GM23248 (cell line): ENCODE measurements around the gene CNIH1. TPM values are rescaled to one million over a fixed set of nuclear protein-coding genes. Genes with fewer than 3 reads are reported as not detected.

ENCODE experiments used
- DNase-seq: peaks from one replicate; pipeline ENCODE4 v3.0.0-alpha.2; 2015
- H2AFZ ChIP-seq: fragments of 200-600 bp; sonication (generic); 2 replicates; pipeline ENCODE4 v1.6.1; 2016; ENCODE audit warnings: antibody characterized with exemption
- H3F3A ChIP-seq: fragments of 200-600 bp; sonication (generic); 2 replicates; pipeline ENCODE4 v1.6.1; 2016; ENCODE audit warnings: mild to moderate bottlenecking, antibody characterized with exemption, mixed run types; ENCODE audit not compliant: insufficient read depth
- H3K27ac ChIP-seq: fragments of 200-600 bp; sonication (generic); 2 replicates; pipeline ENCODE4 v1.5.1; 2016; ENCODE audit warnings: mild to moderate bottlenecking
- H3K27me3 ChIP-seq: fragments of 200-600 bp; sonication (generic); replicated peaks from 2 replicates; pipeline ENCODE4 v1.6.1; 2016; ENCODE audit warnings: mild to moderate bottlenecking; ENCODE audit not compliant: insufficient read depth
- H3K36me3 ChIP-seq: fragments of 200-600 bp; sonication (generic); 2 replicates; pipeline ENCODE4 v1.6.1; 2016; ENCODE audit warnings: low read depth, mild to moderate bottlenecking
- H3K4me1 ChIP-seq: fragments of 200-600 bp; sonication (generic); 2 replicates; pipeline ENCODE4 v1.6.1; 2016; ENCODE audit warnings: mild to moderate bottlenecking; ENCODE audit not compliant: insufficient read depth
- H3K4me2 ChIP-seq: fragments of 200-600 bp; sonication (generic); one replicate; pipeline ENCODE4 v1.6.1; 2016; ENCODE audit warnings: mild to moderate bottlenecking; ENCODE audit not compliant: unreplicated experiment
- H3K4me3 ChIP-seq: fragments of 200-600 bp; sonication (generic); 2 replicates; pipeline ENCODE4 v1.5.1; 2016; ENCODE audit warnings: mild to moderate bottlenecking
- H3K79me2 ChIP-seq: fragments of 200-600 bp; sonication (generic); 2 replicates; pipeline ENCODE4 v1.6.1; 2016; ENCODE audit warnings: mild to moderate bottlenecking; ENCODE audit not compliant: insufficient read depth
- H3K9ac ChIP-seq: fragments of 200-600 bp; sonication (generic); 2 replicates; pipeline ENCODE4 v1.6.1; 2016; ENCODE audit warnings: mild to moderate bottlenecking
- H3K9me2 ChIP-seq: fragments of 200-600 bp; sonication (generic); 2 replicates; pipeline ENCODE4 v1.6.1; 2016; ENCODE audit warnings: mixed run types, mild to moderate bottlenecking, moderate library complexity; ENCODE audit not compliant: insufficient read depth
- H3K9me3 ChIP-seq: fragments of 200-600 bp; sonication (generic); one replicate; pipeline ENCODE4 v1.6.1; 2017; ENCODE audit warnings: low read depth
- H4K20me1 ChIP-seq: fragments of 200-600 bp; sonication (generic); 2 replicates; pipeline ENCODE4 v1.6.0; 2016; ENCODE audit not compliant: insufficient read depth
- EZH2 ChIP-seq: fragments of 200-600 bp; sonication (generic); IDR thresholded peaks from 2 replicates; pipeline ENCODE4 v1.6.1; 2018; ENCODE audit warnings: antibody characterized with exemption, mild to moderate bottlenecking; ENCODE audit not compliant: insufficient read depth, poor library complexity, severe bottlenecking
- EZH2phosphoT487 ChIP-seq: fragments of 200-600 bp; sonication (generic); IDR thresholded peaks from 2 replicates; pipeline ENCODE4 v1.6.1; 2018; ENCODE audit warnings: antibody characterized with exemption, moderate library complexity, mild to moderate bottlenecking, low read depth; ENCODE audit not compliant: insufficient read depth
- WGBS, 2 experiments: methylation state at CpG; one replicate each; pipeline ENCODE4 v1.1.6; 2015 to 2017; ENCODE audit warnings: low lambda C conversion rate in 2 of 2, low coverage in 1 of 2; ENCODE audit errors: missing lambda C conversion rate in 2 of 2; 5-methylcytosine and 5-hydroxymethylcytosine counted together
- in situ Hi-C: fragments of 300-500 bp; cut with MboI; formaldehyde crosslinking; loops from 2 replicates; pipeline ENCODE4 v1.15.0; 2020
- polyA plus RNA-seq: library from polyadenylated mRNA; unstranded; fragments of >200 nt; fragmentation: Nextera tagmentation; extraction: Ambion mirVana; gene quantifications from 2 replicates; pipeline ENCODE4 v1.2.1, GENCODE V29; 2016
- total RNA-seq: library from RNA; depleted of rRNA; stranded (reverse); fragments of >200 nt; shearing (Covaris generic); gene quantifications from 2 replicates; pipeline ENCODE4 v1.2.3, GENCODE V29; 2014; rRNA removed

The CNIH1 gene
- total RNA-seq, result 208 and 315 TPM in 2 replicates
- polyA plus RNA-seq, result 259 and 275 TPM in 2 replicates

DNA sequence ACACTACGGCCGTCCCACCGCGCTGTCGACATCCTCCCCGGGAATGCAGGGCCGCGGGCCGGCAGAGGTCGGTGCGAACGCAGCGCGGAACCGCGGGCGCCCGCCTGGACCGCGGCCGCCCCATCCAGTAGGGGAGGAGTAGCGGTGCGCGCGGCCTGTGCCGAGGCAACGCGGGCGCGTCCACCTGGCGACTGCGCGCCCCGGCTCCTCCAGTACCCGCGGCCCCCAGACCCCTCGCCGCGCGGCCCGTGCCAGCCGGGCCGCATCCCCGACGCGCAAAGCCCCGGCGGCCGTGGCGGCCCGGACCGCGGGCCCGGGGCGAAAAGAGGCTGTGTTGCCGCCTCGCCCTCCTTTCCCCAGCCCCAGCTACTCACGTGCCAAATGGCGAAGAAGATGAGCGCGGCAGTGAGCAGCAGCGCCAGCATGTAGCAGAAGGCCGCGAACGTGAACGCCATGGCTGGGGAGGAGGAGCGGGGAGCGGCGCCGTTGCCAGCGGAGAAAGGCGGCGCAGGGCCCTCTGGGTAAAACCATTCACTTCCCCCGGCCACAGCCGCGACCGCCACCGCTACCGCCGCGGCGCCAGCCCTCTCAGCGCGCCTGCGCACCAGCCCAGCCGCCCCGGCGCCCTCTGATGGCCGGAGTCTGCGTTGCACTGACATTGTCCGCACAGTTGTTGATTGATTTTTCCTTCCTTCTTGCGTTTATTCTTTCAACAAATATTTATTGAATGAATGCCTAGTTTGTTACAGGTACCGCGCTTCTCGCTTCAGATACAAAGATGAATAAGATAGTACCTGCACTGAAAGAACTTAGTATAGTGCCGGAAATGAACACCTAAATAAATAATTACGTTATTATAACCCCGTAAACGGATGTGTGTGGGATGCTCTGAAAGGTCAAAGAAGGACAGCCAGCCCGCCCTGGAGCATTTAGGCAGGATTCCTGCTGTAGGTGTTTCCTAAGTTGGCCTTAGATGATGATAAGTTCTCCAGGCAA lies at the start of gene CNIH1:
Gene CNIH1, minus strand, starts transcription at position 502 of the 996 bp plus-strand sequence. Its CDS starts 47 bp downstream, at position 455.
- TF ChIP-seq EZH2 (no peak), EZH2phosphoT487 (no peak)

DNA sequence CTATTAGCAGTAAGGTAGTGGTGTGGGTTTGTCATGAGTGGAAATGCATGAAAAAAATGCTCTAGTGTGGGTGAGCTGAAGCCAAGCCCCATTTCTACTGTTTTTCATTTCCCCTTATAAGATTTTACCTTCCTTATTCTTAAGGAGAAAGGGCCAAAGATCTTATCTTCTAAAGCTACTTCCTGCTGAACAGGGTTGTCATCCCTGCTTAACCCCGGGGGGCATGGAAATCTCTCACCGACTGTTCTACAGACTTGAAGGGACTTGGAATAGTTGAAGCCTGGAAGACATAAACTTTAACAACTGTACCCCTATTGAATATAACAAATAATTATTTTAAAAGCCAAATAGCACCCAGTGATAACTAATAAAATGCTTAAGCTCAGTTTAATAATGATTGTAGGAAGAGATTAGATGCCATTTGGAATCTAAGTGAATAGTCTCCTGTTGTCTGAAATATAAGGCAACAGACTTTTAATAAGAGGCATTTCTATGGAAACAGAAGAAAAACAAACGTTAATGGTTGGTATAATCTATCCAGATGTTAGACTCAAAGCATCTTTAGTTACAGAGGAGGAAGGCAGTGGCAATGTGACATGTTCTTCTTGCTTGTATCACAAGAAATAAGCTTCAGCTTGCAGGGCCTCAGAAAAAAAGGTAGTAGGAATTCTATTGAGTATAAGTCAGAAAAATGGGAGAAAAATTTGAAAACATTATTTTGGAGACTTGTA lies 49.4 kb upstream of the CNIH1 start:
- no peak overlapping the region for H3K4me2 ChIP-seq
- H3K79me2 ChIP-seq, result peaks cover 28% of the 10 kb centered on the region
- H3K27me3 ChIP-seq, result no peaks in the 10 kb centered on the region
- H3K9ac ChIP-seq, result no peak overlapping the region
- no peaks in the 10 kb centered on the region for H3K36me3 ChIP-seq
- H3K27ac ChIP-seq, result no peak overlapping the region
- no peaks in the 10 kb centered on the region for H3K9me2 ChIP-seq
- TF ChIP-seq EZH2phosphoT487 (no peak), EZH2 (no peak)
- H3K4me1 ChIP-seq, result peaks cover 19% of the 10 kb centered on the region
- in situ Hi-C loops, result no loop called here
- DNase-seq, result no peak
- no peaks in the 10 kb centered on the region for H3K9me3 ChIP-seq
- peak overlapping the region; percentile 19; the same call in 1 of the 2 replicates for H2AFZ ChIP-seq
- H3K4me3 ChIP-seq, result no peak overlapping the region
- WGBS, 2 experiments, result 22 to 31% methylated on average over 3 of the region's 3 CpGs
- H3F3A ChIP-seq, result peaks cover 21% of the 10 kb centered on the region
- H4K20me1 ChIP-seq, result no peaks in the 10 kb centered on the region

More for the DNA sequence above, at the start of gene CNIH1:
- 1 to 2% methylated on average over 90 to 91 of the region's 100 CpGs for WGBS, 2 experiments
- DNase-seq, result peak; percentile 98
- Histone ChIP-seq H3F3A (peaks cover 17% of the 10 kb centered on the region), H3K9me2 (no peaks in the 10 kb centered on the region), H3K27ac (peak within 1 kb of the TSS; percentile 94), H3K9ac (peak within 1 kb of the TSS; percentile 94), H3K9me3 (no peaks in the 10 kb centered on the region), H3K36me3 (no peaks in the 10 kb centered on the region), H3K27me3 (no peaks in the 10 kb centered on the region), H3K4me2 (peak within 1 kb of the TSS; percentile 89), H3K4me1 (peaks cover 36% of the 10 kb centered on the region), H2AFZ (peak within 1 kb of the TSS; percentile 97), H4K20me1 (no peaks in the 10 kb centered on the region), H3K4me3 (peak within 1 kb of the TSS; percentile 95), H3K79me2 (peaks cover 45% of the 10 kb centered on the region)
- in situ Hi-C loops, result no loop called here

DNA sequence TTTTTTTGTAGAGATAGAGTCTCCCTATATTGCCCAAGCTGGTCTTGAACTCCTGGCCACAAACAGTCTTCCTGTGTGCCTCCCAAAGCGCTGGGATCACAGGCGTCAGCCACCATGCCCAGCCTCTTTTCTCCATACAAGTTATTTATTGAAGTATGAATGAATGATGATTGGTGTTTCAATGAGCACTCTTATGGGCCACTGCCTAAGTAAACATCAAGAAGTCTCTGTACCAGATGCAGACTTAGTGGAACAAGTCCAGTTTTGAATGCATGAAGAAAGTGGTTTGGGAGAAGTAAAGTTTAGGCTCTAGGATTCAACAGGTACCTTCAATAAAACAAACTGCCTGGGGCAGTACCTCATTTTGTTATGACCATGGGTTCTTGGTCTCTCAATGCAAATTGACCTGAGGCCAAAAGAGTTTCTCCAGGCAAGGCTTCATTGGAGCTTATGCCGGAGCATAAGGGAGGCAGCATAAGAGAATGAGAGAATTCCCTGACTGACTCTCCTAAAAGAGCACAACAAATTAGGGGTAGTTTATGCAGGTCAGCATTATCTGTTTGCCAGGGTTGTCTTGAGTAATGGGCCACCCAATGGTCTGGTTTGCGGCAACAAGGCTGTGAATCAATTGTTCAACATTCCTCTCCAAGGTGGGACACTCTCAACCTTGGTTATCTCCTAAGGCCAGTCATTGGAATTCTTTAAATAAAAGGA lies 48.7 kb upstream of the CNIH1 start:
- Histone ChIP-seq H4K20me1 (no peaks in the 10 kb centered on the region), H3K9me3 (no peaks in the 10 kb centered on the region), H3K4me2 (peak overlapping the region; percentile 80), H3K27me3 (no peaks in the 10 kb centered on the region), H3F3A (peaks cover 21% of the 10 kb centered on the region), H2AFZ (peak overlapping the region; percentile 99), H3K9ac (peak overlapping the region; percentile 91), H3K36me3 (no peaks in the 10 kb centered on the region; the same call in 1 of the 2 replicates), H3K4me1 (peaks cover 23% of the 10 kb centered on the region), H3K4me3 (peak overlapping the region; percentile 88), H3K9me2 (no peaks in the 10 kb centered on the region), H3K27ac (peak overlapping the region; percentile 90), H3K79me2 (peaks cover 35% of the 10 kb centered on the region)
- TF ChIP-seq EZH2phosphoT487 (no peak), EZH2 (no peak)
- peak; percentile 18 for DNase-seq
- WGBS, 2 experiments, result 87 to 89% methylated on average over 4 of the region's 4 CpGs
- in situ Hi-C loops, result no loop called here
